ENCODE results near the gene ARSB.
A peak's percentile ranks its signal among the peaks of the same experiment; 100 is the strongest.

The ARSB gene

GRCh38 chr5:78758169-78758839, 226.8 kb downstream of the ARSB start:
- no peaks in the 10 kb centered on the region for H3K27me3 ChIP-seq (ENCODE audit: insufficient read depth, low read length)
- no peak overlapping the region for H3K4me3 ChIP-seq (ENCODE audit: low read depth, low read length, poor library complexity, severe bottlenecking)
- H3F3A ChIP-seq (ENCODE audit: insufficient read depth, low read length) = no peaks in the 10 kb centered on the region; the same call in 1 of the 2 replicates
- peaks cover 61% of the 10 kb centered on the region for H3K4me1 ChIP-seq (ENCODE audit: insufficient read depth, low read length, severe bottlenecking)
- H4K20me1 ChIP-seq (ENCODE audit: insufficient read depth, low read length) = no peaks in the 10 kb centered on the region
- peak overlapping the region; percentile 87 for H3K27ac ChIP-seq (ENCODE audit: low read depth, low read length, poor library complexity, severe bottlenecking)
- no peaks in the 10 kb centered on the region for H3K9me3 ChIP-seq (ENCODE audit: low read length)
- no peak overlapping the region for H2AFZ ChIP-seq (ENCODE audit: low read length)
- no peaks in the 10 kb centered on the region for H3K9me2 ChIP-seq (ENCODE audit: low read depth, low read length)
- H3K36me3 ChIP-seq (ENCODE audit: insufficient read depth, low read length) = no peaks in the 10 kb centered on the region
- peak overlapping the region; percentile 31 for H3K4me2 ChIP-seq (ENCODE audit: low read length)
- no peaks in the 10 kb centered on the region for H3K79me2 ChIP-seq (ENCODE audit: insufficient read depth, low read length)
- TF ChIP-seq EZH2 (IDR thresholded peaks at IDR 0.05; ENCODE audit: borderline replicate concordance, low read length) = no peak
- no peak for TF ChIP-seq CTCF (IDR thresholded peaks at IDR 0.05; ENCODE audit: low read length)
- H3K9ac ChIP-seq (ENCODE audit: low read length) = peak overlapping the region; percentile 21

GRCh38 chr5:78757269-78758053, 227.6 kb downstream of the ARSB start:
- Histone ChIP-seq H3K4me1 (ENCODE audit: insufficient read depth, low read length, severe bottlenecking) (peaks cover 60% of the 10 kb centered on the region), H2AFZ (ENCODE audit: low read length) (no peak overlapping the region)

GRCh38 chr5:78756858-78757257, 228.3 kb downstream of the ARSB start:
- TF ChIP-seq CTCF (IDR thresholded peaks at IDR 0.05; ENCODE audit: low read length) = no peak
- no peak for TF ChIP-seq EZH2 (IDR thresholded peaks at IDR 0.05; ENCODE audit: borderline replicate concordance, low read length)
- Histone ChIP-seq H2AFZ (ENCODE audit: low read length) (no peak overlapping the region), H3F3A (ENCODE audit: insufficient read depth, low read length) (no peaks in the 10 kb centered on the region; the same call in 1 of the 2 replicates), H3K4me2 (ENCODE audit: low read length) (peak overlapping the region; percentile 31), H3K9ac (ENCODE audit: low read length) (no peak overlapping the region; the same call in 1 of the 2 replicates), H3K36me3 (ENCODE audit: insufficient read depth, low read length) (no peaks in the 10 kb centered on the region), H3K27ac (ENCODE audit: low read depth, low read length, poor library complexity, severe bottlenecking) (peak overlapping the region; percentile 87), H3K9me3 (ENCODE audit: low read length) (no peaks in the 10 kb centered on the region), H3K4me3 (ENCODE audit: low read depth, low read length, poor library complexity, severe bottlenecking) (no peak overlapping the region), H3K4me1 (ENCODE audit: insufficient read depth, low read length, severe bottlenecking) (peaks cover 60% of the 10 kb centered on the region), H3K27me3 (ENCODE audit: insufficient read depth, low read length) (no peaks in the 10 kb centered on the region), H3K9me2 (ENCODE audit: low read depth, low read length) (no peaks in the 10 kb centered on the region), H4K20me1 (ENCODE audit: insufficient read depth, low read length) (no peaks in the 10 kb centered on the region), H3K79me2 (ENCODE audit: insufficient read depth, low read length) (no peaks in the 10 kb centered on the region)

More at GRCh38 chr5:78757269-78758053, 227.6 kb downstream of the ARSB start:
- TF ChIP-seq EZH2 (IDR thresholded peaks at IDR 0.05; ENCODE audit: borderline replicate concordance, low read length) (no peak), CTCF (IDR thresholded peaks at IDR 0.05; ENCODE audit: low read length) (no peak)
- Histone ChIP-seq H3K79me2 (ENCODE audit: insufficient read depth, low read length) (no peaks in the 10 kb centered on the region), H3K9me3 (ENCODE audit: low read length) (no peaks in the 10 kb centered on the region), H3K4me2 (ENCODE audit: low read length) (peak overlapping the region; percentile 31), H4K20me1 (ENCODE audit: insufficient read depth, low read length) (no peaks in the 10 kb centered on the region), H3K9ac (ENCODE audit: low read length) (peak overlapping the region; percentile 21), H3F3A (ENCODE audit: insufficient read depth, low read length) (no peaks in the 10 kb centered on the region; the same call in 1 of the 2 replicates), H3K36me3 (ENCODE audit: insufficient read depth, low read length) (no peaks in the 10 kb centered on the region), H3K27ac (ENCODE audit: low read depth, low read length, poor library complexity, severe bottlenecking) (peak overlapping the region; percentile 87), H3K27me3 (ENCODE audit: insufficient read depth, low read length) (no peaks in the 10 kb centered on the region), H3K4me3 (ENCODE audit: low read depth, low read length, poor library complexity, severe bottlenecking) (no peak overlapping the region), H3K9me2 (ENCODE audit: low read depth, low read length) (no peaks in the 10 kb centered on the region)

Measured in OCI-LY1 (cell line).